H1 (cell line): Measurements from ENCODE around the gene VIPR1. TPM values are rescaled to one million over a fixed set of nuclear protein-coding genes. Genes with fewer than 3 reads are reported as not detected.

ENCODE experiments used
- CTCF ChIA-PET: fragments of 300-600 bp; sonication (Branson Sonifier 250); formaldehyde crosslinking; loops from one replicate; lab custom pipeline; 2021; ENCODE audit not compliant: partially characterized antibody; lab: Charles Lee
- POLR2A ChIA-PET: fragments of 300-600 bp; sonication (Branson Sonifier 250); formaldehyde crosslinking; loops from one replicate; lab custom pipeline; 2021; ENCODE audit warnings: inconsistent platforms; ENCODE audit not compliant: partially characterized antibody; lab: Charles Lee
- DNase-seq, 2 experiments: peaks; one replicate each; pipeline versions ENCODE4 v3.0.0 to v3.0.0-alpha.2; 2010 to 2022; ENCODE audit warnings: low spot score in 2 of 2, low read depth in 1 of 2, mixed read lengths in 1 of 2
- FAIRE-seq: peaks from 2 replicates; lab custom pipeline; 2011; peaks lifted over from hg19 to GRCh38; lab: Jason Lieb, UNC
- H2AFZ ChIP-seq: 2 replicates; pipeline ENCODE4 v1.8.1; 2012; ENCODE audit warnings: low read length, inconsistent platforms
- H2AK5ac ChIP-seq: 2 replicates; pipeline ENCODE4 v1.6.1; 2013; ENCODE audit warnings: low read depth, low read length
- H2BK120ac ChIP-seq: replicated peaks from 2 replicates; pipeline ENCODE3; 2013; ENCODE audit warnings: low read depth, low read length, inconsistent platforms
- H2BK12ac ChIP-seq: 2 replicates; pipeline ENCODE4 v1.6.1; 2013; ENCODE audit warnings: low read depth, low read length
- H2BK15ac ChIP-seq: 2 replicates; pipeline ENCODE4 v1.6.1; 2013; ENCODE audit warnings: low read length
- H2BK20ac ChIP-seq: 2 replicates; pipeline ENCODE4 v1.6.1; 2013; ENCODE audit warnings: low read length
- H2BK5ac ChIP-seq: 2 replicates; pipeline ENCODE4 v1.6.1; 2013; ENCODE audit warnings: low read depth, low read length
- H3K14ac ChIP-seq: 2 replicates; pipeline ENCODE4 v1.6.1; 2013; ENCODE audit warnings: inconsistent platforms; ENCODE audit not compliant: insufficient read length
- H3K18ac ChIP-seq: 2 replicates; pipeline ENCODE4 v1.6.1; 2013; ENCODE audit warnings: low read length; ENCODE audit errors: extremely low read depth
- H3K23ac ChIP-seq: 2 replicates; pipeline ENCODE4 v1.6.1; 2013; ENCODE audit warnings: inconsistent platforms; ENCODE audit not compliant: insufficient read length
- H3K23me2 ChIP-seq: 2 replicates; pipeline ENCODE4 v1.6.1; 2013; ENCODE audit warnings: low read depth, low read length
- H3K27ac ChIP-seq: 2 replicates; pipeline ENCODE4 v1.6.1; 2011; ENCODE audit warnings: low read depth, low read length, inconsistent platforms
- H3K27me3 ChIP-seq, 4 experiments: replicated peaks in 1 of 4; 1 replicate in 1 of 4; 2 replicates in 3 of 4; pipeline versions ENCODE4 v1.6.1 to v1.8.1; 2011 to 2013; ENCODE audit warnings: low read length in 3 of 4, mild to moderate bottlenecking in 3 of 4, inconsistent platforms in 2 of 4, mixed read lengths in 2 of 4, moderate library complexity in 1 of 4; ENCODE audit not compliant: control insufficient read depth in 3 of 4, insufficient read depth in 3 of 4; ENCODE audit errors: extremely low read depth in 1 of 4
- H3K36me3 ChIP-seq, 4 experiments: 2 replicates each; pipeline versions ENCODE4 v1.6.1 to v1.8.1; 2011 to 2013; ENCODE audit warnings: mild to moderate bottlenecking in 4 of 4, low read length in 3 of 4, moderate library complexity in 2 of 4, control low read depth in 1 of 4, inconsistent platforms in 1 of 4; ENCODE audit not compliant: insufficient read depth in 4 of 4, control insufficient read depth in 2 of 4
- H3K4ac ChIP-seq: replicated peaks from 2 replicates; pipeline ENCODE3; 2013; ENCODE audit warnings: low read length, low read depth, mixed read lengths, inconsistent platforms; ENCODE audit not compliant: insufficient read length
- H3K4me1 ChIP-seq, 4 experiments: replicated peaks in 1 of 4; 1 replicate in 1 of 4; 2 replicates in 3 of 4; pipeline versions ENCODE4 v1.6.1 to v1.8.1; 2011 to 2013; ENCODE audit warnings: low read length in 3 of 4, inconsistent platforms in 2 of 4, mixed read lengths in 1 of 4; ENCODE audit not compliant: insufficient read depth in 4 of 4, control insufficient read depth in 3 of 4
- H3K4me2 ChIP-seq, 2 experiments: 2 replicates each; pipeline versions ENCODE4 v1.6.1 to v1.8.1; 2011 to 2013; ENCODE audit warnings: low read depth in 2 of 2, low read length in 2 of 2, control low read depth in 1 of 2, inconsistent platforms in 1 of 2, mild to moderate bottlenecking in 1 of 2; ENCODE audit not compliant: insufficient read depth in 1 of 2
- H3K4me3 ChIP-seq, 4 experiments: fragments of 200-600, 300-600 bp in 1 of 4; sonication (generic), shearing (Covaris generic), sonication (Bioruptor Twin) in 1 of 4; 2 replicates each; pipeline versions ENCODE4 v1.5.1 to v1.8.1; 2011 to 2016; ENCODE audit warnings: low read length in 4 of 4, low read depth in 3 of 4, control low read depth in 2 of 4, inconsistent platforms in 2 of 4, mild to moderate bottlenecking in 2 of 4, mixed read lengths in 1 of 4, moderate library complexity in 1 of 4; ENCODE audit not compliant: insufficient read depth in 2 of 4; ENCODE audit errors: extremely low read depth in 1 of 4
- H3K56ac ChIP-seq: replicated peaks from 2 replicates; pipeline ENCODE3; 2013; ENCODE audit warnings: low read depth, mild to moderate bottlenecking, mixed read lengths, low read length, inconsistent platforms; ENCODE audit not compliant: insufficient read length
- H3K79me1 ChIP-seq: 2 replicates; pipeline ENCODE4 v1.6.1; 2013; ENCODE audit warnings: low read depth, low read length, control low read depth
- H3K79me2 ChIP-seq, 2 experiments: 2 replicates each; pipeline versions ENCODE4 v1.6.1 to v1.8.1; 2012 to 2013; ENCODE audit warnings: low read length in 2 of 2, mild to moderate bottlenecking in 2 of 2, inconsistent platforms in 1 of 2; ENCODE audit not compliant: insufficient read depth in 2 of 2, control insufficient read depth in 1 of 2
- H3K9ac ChIP-seq, 4 experiments: replicated peaks in 1 of 4; 1 replicate in 1 of 4; 2 replicates in 3 of 4; pipeline versions ENCODE4 v1.6.1 to v1.8.1; 2011 to 2013; ENCODE audit warnings: low read depth in 3 of 4, low read length in 3 of 4, control low read depth in 2 of 4, mild to moderate bottlenecking in 2 of 4, moderate library complexity in 2 of 4, inconsistent platforms in 1 of 4; ENCODE audit errors: extremely low read depth in 1 of 4
- H3K9me3 ChIP-seq, 2 experiments: 2 replicates each; pipeline versions ENCODE4 v1.6.1 to v1.8.1; 2012 to 2013; ENCODE audit warnings: mild to moderate bottlenecking in 2 of 2, moderate library complexity in 2 of 2, control low read depth in 1 of 2, inconsistent platforms in 1 of 2, low read depth in 1 of 2, low read length in 1 of 2, mixed read lengths in 1 of 2; ENCODE audit not compliant: insufficient read depth in 2 of 2
- H4K20me1 ChIP-seq, 2 experiments: replicated peaks in 1 of 2; 2 replicates each; pipeline versions ENCODE3 to v1.8.1; 2011 to 2013; ENCODE audit warnings: inconsistent platforms in 2 of 2, low read length in 2 of 2, mild to moderate bottlenecking in 1 of 2; ENCODE audit not compliant: insufficient read depth in 2 of 2, control insufficient read depth in 1 of 2
- H4K5ac ChIP-seq: 2 replicates; pipeline ENCODE4 v1.6.1; 2013; ENCODE audit warnings: low read length, low read depth, mixed read lengths, inconsistent platforms; ENCODE audit not compliant: insufficient read length
- H4K8ac ChIP-seq: 2 replicates; pipeline ENCODE4 v1.8.0; 2013; ENCODE audit warnings: mild to moderate bottlenecking, moderate library complexity, low read length, inconsistent platforms; ENCODE audit not compliant: insufficient read depth; ENCODE audit errors: extremely low read depth
- H4K91ac ChIP-seq: replicated peaks from 2 replicates; pipeline ENCODE3; 2013; ENCODE audit warnings: low read length, mixed read lengths, inconsistent platforms; ENCODE audit not compliant: insufficient read length
- ASH2L ChIP-seq: fragments of 200-600, 300-600 bp; sonication (generic); IDR thresholded peaks from one replicate; pipeline ENCODE4 v1.7.1; 2017; ENCODE audit warnings: low read length
- EGR1 ChIP-seq: IDR thresholded peaks from 2 replicates; pipeline ENCODE4 v1.6.1; 2011; ENCODE audit warnings: low read depth, low read length, borderline replicate concordance
- POLR2AphosphoS5 ChIP-seq: IDR thresholded peaks from 2 replicates; pipeline ENCODE4 v1.6.1; 2011; ENCODE audit warnings: low read depth, low read length
- RNF2 ChIP-seq: fragments of 200-900, 300-1000 bp; sonication (generic); IDR thresholded peaks from 2 replicates; pipeline ENCODE4 v1.7.1; 2016; ENCODE audit warnings: borderline replicate concordance, low read depth, mild to moderate bottlenecking, antibody characterized with exemption, low read length; ENCODE audit not compliant: poor library complexity, severe bottlenecking; ENCODE audit errors: missing control alignments
- SAP30 ChIP-seq: fragments of 300-600 bp; sonication (generic); IDR thresholded peaks from 2 replicates; pipeline ENCODE4 v1.7.1; 2012; ENCODE audit warnings: low read length, moderate library complexity, mild to moderate bottlenecking, inconsistent platforms; ENCODE audit not compliant: insufficient read depth, insufficient replicate concordance
- WGBS, 2 experiments: shearing (Covaris generic) in 1 of 2; methylation state at CpG; one replicate each; pipeline versions ENCODE4 v1.1.6 to v1.1.7; 2013 to 2015; ENCODE audit warnings: low lambda C conversion rate in 2 of 2, mixed read lengths in 2 of 2, inconsistent platforms in 1 of 2, low coverage in 1 of 2, missing lambda C conversion rate in 1 of 2; ENCODE audit not compliant: insufficient replicate concordance in 2 of 2, insufficient coverage in 1 of 2, insufficient read length in 1 of 2; ENCODE audit errors: extremely low coverage in 1 of 2, missing lambda C conversion rate in 1 of 2; 5-methylcytosine and 5-hydroxymethylcytosine counted together
- polyA plus RNA-seq, 7 experiments: library from polyadenylated mRNA; depleted of rRNA in 3 of 7; stranded (reverse) in 5 of 7; unstranded in 2 of 7; fragments of >200 nt in 5 of 7; fragments of 200-250 nt in 2 of 7; gene quantifications; 1 replicate in 5 of 7; 2 replicates in 1 of 7; 4 replicates in 1 of 7; pipeline versions ENCODE4 v1.2.1 to v1.2.3, GENCODE V29; 2011 to 2013; ENCODE audit warnings: missing spikeins in 2 of 7, mixed read lengths in 2 of 7
- total RNA-seq: library from RNA; stranded (reverse); fragmentation: NEBNext Ultra II Directional; extraction: Animal tissue kit (Norgen Biotek cat#: 25700); gene quantifications from 2 replicates; pipeline ENCODE4 v1.2.1, GENCODE V29; 2021

VIPR1 gene
- total and polyA plus RNA-seq, 2 of the 8 experiments (the other 6 are each of a cell fraction or from before 2014, with no cell fraction given), result 7.8 to 10.1 TPM

GRCh38 chr3:42500909-42501308 is 1.5 kb upstream of the VIPR1 start:
- Histone ChIP-seq H3K4ac (no peak overlapping the region), H2BK12ac (no peak overlapping the region), H4K91ac (no peak overlapping the region), H3K79me1 (no peaks in the 10 kb centered on the region), H4K5ac (no peak overlapping the region), H2BK120ac (no peak overlapping the region), H3K79me2 (no peaks in the 10 kb centered on the region), H3K4me1 (peaks cover 0 to 11% (median 6%) of the 10 kb centered on the region in 4 experiments; a peak in 6 of 7 replicates), H2BK15ac (peak overlapping the region; percentile 72; the same call in 1 of the 2 replicates), H3K4me2 (peak overlapping the region; percentile 67 to 98), H3K56ac (no peak overlapping the region), H3K23me2 (peaks cover 19% of the 10 kb centered on the region), H3K9me3 (no peaks in the 10 kb centered on the region), H3K4me3 (peak overlapping the region; percentile 50 to 77 (median 68)), H2AK5ac (no peak overlapping the region), H4K20me1 (peaks cover 0 to 4% of the 10 kb centered on the region in 2 experiments), H2BK20ac (no peak overlapping the region; the same call in 1 of the 2 replicates)
- no peak for DNase-seq
- WGBS, 2 experiments, result 11% methylated on average over 1 of the region's 4 CpGs; no CpG with 5 or more reads in 1 of the 2 experiments
- CTCF ChIA-PET, result interaction anchor here (0.6 to 4.5 kb wide), 13 partner anchors 11 to 271 kb away, joined by 3 to 52 read pairs (median 8); no protein-coding TSS in a partner anchor
- TF ChIP-seq POLR2AphosphoS5 (no peak), ASH2L (peak; percentile 16), RNF2 (peak; percentile 13), EGR1 (peak; percentile 78), SAP30 (no peak)
- TF ChIP-seq, all 59 proteins: peak for 3
- H3K9ac ChIP-seq, result no peak overlapping the region
- no peak overlapping the region for H4K8ac ChIP-seq
- H3K14ac ChIP-seq, result no peak overlapping the region
- POLR2A ChIA-PET, result interaction anchor here (0.6 to 2.2 kb wide), 7 partner anchors 9 to 217 kb away, joined by 3 to 13 read pairs (median 4); no protein-coding TSS in a partner anchor
- no peak overlapping the region for H2BK5ac ChIP-seq
- no peak overlapping the region for H3K18ac ChIP-seq
- H2AFZ ChIP-seq, result peak overlapping the region; percentile 93; the same call in 1 of the 2 replicates
- no peak for FAIRE-seq
- peaks cover 0 to 52% (median 35%) of the 10 kb centered on the region in 4 experiments; a peak in 6 of 7 replicates for H3K27me3 ChIP-seq
- no peaks in the 10 kb centered on the region for H3K36me3 ChIP-seq
- H3K23ac ChIP-seq, result no peak overlapping the region
- H3K27ac ChIP-seq, result no peak overlapping the region
